NCI-H2227 treated with DMSO at 0.1 percent for 48 hours (cell line): ENCODE data around the gene LY9.
"Not testable (repeated sequence)": the region's sequence is repeated elsewhere in the genome, so short reads cannot be mapped to it uniquely, and the experiment has no call there.

Experiments used
- DNase-seq: peaks from one replicate; lab custom pipeline; 2025; lab: John Stamatoyannopoulos, UW

Gene LY9

DNA sequence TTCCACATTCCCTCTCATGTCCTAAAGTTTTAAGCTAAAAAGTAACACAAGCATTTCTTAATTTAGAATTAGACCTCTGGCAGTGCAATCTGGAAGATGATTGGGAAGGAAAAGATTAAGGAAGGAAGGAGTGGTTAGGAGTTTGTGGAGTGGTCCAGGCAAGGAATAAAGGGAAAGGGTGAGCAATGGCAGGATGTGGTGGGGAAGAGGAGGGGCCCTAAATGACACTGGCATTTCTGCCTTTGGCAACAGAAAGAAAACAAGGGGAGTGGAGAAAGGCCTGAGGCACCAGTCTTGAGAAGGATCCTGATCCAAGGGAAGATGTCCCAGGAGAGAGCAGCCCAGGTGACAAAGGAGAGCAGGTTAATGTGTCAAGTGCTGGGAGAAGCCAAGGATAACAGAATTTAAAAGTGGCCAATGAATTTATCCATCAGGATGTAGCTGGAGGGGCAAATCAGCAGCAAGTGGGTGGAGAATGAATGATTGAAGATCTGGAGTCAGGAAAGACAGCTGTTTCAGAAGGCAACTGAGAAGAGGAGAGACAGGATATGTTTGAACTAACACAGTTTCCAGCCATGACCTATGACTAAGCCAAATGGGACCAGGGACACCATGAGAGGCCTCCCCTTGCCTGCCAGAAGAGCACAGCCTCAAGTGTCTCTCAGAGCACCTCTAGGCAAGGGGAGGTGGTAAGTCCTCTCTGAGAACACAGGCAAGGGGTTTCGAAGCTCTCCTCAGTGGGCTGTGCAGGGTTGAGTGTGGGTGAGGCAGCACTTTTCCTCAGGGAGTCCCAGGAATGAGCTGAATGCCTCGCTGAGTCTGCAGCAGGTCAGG, 20.9 kb upstream of the LY9 start:
- no peak for DNase-seq

- no peak for DNase-seq
Observed at GRCh38 chr1:160776178-160776577, 19.8 kb upstream of the LY9 start.

- no peak for DNase-seq
Observed at GRCh38 chr1:160777486-160778089, 18.4 kb upstream of the LY9 start.

- DNase-seq, result no peak
Observed at GRCh38 chr1:160778976-160779375, 17.0 kb upstream of the LY9 start.

GRCh38 chr1:160779626-160780397, 16.2 kb upstream of the LY9 start:
- no peak for DNase-seq

DNA sequence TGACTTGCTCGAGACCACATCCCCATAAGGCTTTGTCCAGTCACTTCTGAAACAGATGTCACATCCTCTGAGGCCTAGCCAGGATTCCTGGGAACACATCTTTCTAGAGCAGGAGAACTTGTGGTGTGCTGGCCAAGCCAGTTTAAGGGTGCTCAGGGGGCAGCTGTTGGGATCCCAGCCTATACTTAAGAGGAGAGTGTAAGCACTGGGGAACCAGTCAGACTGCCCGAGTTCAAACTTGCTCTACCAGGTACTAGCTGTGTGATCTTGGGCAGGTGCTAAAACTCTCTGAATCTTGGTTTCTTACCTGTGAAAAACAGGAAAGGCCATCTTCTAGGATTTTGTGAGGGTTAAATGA, 15.6 kb upstream of the LY9 start:
- DNase-seq, result no peak

- no peak for DNase-seq
Observed at GRCh38 chr1:160781186-160781766, 14.7 kb upstream of the LY9 start.

DNA sequence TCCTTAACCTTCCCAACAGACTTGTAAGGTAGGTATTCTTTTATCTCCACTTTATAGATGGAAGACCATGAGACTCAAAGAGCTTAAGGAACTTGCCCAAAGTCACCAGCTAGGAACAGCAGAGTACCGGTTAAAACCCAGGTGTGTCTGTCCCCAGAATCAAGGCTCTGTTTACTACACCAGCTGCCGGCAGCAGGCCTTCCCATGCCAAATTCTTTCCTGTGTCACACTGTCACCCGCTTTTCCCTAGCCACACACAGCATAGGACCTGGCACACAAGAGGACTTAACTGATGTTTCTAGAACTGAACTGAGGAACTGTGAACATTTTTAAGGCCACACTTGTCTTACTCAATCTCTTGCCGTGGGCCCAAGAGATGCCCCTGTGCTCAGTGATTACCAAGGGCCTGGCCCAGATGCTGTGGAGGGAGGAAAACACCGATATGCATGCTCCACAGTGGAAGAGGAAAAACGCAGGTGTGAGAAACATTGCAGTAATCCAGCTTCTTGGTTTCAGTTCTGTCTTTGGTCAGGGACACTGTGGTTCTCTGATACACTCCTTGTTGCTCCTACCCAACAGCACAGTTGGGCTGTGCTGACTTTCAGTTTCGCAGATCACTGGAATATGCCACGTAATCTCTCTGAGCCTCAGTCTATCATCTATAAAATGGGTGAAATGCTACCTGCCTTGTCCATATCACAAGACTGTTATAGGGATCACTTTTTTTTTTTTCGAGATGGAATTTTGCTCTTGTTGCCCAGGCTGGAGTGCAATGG, 13.9 kb upstream of the LY9 start:
- no peak for DNase-seq

DNA sequence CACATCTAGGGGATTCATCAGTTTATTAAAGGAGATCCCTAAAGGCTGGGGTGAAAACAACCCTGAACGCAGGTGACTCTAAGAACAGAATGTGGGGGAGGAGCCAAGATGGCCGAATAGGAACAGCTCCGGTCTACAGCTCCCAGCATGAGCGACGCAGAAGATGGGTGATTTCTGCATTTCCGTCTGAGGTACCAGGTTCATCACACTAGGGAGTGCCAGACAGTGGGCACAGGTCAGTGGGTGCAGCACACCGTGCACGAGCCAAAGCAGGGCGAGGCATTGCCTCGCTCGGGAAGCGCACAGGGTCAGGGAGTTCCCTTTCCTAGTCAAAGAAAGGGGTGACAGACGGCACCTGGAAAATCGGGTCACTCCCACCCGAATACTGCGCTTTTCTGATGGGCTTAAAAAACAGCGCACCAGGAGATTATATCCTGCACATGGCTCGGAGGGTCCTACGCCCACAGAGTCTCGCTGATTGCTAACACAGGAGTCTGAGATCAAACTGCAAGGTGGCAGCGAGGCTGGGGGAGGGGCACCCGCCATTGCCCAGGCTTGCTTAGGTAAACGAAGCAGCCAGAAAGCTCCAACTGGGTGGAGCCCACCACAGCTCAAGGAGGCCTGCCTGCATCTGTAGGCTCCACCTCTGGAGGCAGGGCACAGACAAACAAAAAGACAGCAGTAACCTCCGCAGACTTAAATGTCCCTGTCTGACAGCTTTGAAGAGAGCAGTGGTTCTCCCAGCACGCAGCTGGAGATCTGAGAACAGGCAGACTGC, 12.8 kb upstream of the LY9 start:
- DNase-seq, result not testable (repeated sequence)

DNA sequence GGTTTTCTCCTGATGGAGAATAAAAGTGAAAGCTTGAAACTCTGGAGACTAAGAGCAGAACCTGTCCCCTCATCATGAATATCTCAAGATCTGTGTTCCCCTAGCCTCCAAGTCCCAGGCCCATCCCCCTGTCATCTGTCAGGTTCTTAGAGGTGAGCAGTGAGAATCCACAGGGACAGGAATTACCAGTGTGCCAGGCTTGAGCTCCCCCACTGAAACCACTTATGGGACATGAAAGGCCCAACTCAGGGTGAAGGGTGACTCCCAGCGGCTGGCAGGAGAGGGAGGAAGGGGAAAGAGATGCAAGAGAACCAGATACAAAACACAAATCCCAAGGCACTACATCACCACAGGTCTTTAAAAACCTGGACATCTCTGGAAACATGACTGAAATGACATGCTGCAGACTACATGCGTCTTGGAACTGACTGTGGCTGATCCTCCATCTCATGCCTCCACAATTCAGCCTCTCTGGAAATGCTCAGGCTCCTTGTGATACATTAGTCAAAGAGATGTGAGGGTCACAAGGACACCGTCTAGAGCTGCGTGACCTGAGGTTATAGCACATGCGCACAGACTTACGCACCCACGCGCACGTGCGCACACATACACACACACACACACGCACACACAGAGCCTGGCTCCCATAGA, 6.8 kb upstream of the LY9 start:
- DNase-seq, result no peak

DNA sequence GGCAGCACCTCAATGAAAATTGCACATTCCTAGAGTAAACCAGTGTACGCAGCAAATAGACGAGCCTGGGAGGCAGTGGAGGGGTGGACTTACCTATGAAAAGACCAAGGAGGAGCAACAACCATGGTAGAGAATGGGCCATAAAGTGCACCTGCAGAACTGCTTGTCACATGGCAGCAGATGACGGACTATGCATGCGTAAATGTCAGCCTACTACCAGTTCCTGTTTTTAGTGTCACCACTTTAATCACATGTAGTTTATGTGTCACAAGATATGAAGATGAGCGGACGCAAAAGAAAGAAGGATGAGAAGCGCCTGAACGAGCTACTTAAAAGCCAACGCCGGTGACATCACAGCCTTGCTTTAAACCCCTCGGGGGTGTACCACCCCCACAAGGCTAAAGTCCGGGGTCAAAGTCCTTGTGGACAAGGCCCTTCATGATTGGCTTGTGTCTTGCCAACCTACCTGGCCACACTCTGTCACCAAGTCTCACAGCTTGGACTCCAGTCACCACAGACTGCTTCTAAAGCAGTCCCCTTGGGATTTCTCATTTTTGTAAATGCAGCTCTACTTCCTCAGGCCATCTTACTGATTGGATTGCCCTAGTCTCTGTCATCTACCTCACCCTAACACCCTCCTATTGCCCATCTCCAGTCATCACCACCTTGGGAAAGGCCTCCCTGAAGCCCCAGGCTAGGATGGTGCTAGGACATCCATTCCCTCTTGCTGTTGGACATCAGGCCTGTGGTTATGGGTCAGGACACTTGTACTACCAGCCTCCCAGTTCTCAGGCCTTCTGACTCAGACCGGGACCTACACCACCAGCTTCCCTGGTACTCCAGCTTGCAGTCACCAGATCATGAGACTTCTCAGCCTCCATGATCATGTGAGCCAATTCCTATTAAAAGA, 6.0 kb upstream of the LY9 start:
- no peak for DNase-seq

GRCh38 chr1:160794376-160794775, 1.6 kb upstream of the LY9 start:
- DNase-seq, result no peak

DNA sequence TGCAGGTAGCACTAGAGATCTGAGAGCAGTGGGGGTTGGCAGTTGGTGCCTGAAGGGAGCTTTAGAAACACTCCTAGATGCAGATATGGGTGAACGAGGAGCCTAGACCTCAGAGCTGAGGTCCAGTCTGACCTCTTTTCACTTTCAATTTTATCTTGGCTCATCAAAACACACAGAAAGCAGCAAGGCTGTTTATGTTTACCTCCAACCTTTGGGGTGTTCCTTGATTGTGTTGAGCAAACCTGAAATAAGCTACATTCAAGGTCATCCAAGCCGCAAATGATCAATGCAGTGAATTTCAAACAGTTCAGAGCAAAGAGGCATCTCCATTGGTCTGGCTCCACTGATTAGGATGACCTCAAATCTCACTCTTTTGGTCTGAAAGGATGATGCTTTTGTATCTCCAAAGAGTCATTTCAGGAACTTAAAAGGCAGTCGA, 1.3 kb downstream of the LY9 start:
- DNase-seq, result no peak

- DNase-seq, result no peak
Observed at GRCh38 chr1:160797861-160798273, 1.9 kb downstream of the LY9 start.

DNA sequence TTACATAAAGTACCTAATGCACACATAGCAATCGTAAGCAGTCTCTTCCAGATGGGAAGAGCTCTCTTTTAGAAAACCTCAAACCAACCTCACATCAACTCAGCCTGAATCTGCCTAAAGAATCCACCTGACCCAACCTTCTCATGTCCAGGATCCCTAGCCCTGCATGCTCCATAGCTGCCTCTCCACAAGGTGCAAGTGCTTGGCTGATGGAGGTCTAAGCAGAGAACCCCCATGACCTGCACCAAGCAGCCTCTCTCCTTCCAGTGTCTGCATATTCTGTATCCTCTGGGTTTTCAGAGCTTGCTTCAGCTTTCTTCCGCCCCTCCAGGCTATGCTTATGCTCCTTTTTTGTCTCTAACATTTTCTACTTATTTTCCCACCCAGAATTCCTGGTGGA, 2.5 kb downstream of the LY9 start:
- no peak for DNase-seq

DNA sequence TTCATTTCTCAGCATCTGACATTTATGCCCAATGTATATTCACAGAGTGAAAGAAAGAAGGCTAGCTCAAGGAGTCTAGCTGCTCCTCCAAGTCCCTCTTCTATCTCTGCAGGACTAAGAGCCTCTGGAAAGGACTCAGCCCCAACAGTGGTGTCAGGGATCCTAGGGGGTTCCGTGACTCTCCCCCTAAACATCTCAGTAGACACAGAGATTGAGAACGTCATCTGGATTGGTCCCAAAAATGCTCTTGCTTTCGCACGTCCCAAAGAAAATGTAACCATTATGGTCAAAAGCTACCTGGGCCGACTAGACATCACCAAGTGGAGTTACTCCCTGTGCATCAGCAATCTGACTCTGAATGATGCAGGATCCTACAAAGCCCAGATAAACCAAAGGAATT, 3.7 kb downstream of the LY9 start:
- no peak for DNase-seq

GRCh38 chr1:160800142-160800541, 4.2 kb downstream of the LY9 start:
- DNase-seq, result no peak

GRCh38 chr1:160800645-160801408, 4.9 kb downstream of the LY9 start:
- DNase-seq, result no peak
